Testis (tissue), 2 donors: ENCODE results near the gene COL23A1.

Experiments used
- POLR2A ChIP-seq: fragments of 450-650 bp; IDR thresholded peaks from one replicate; pipeline ENCODE4 v1.6.1; 2017; ENCODE audit warnings: antibody characterized with exemption, mild to moderate bottlenecking, moderate library complexity
- TF ChIP-seq, protein P1 (sequence below), 3 experiments: fragments of 450-650 bp in 2 of 3; fragments of 200-600 bp in 1 of 3; sonication (generic) in 1 of 3; IDR thresholded peaks; one replicate each; pipeline ENCODE4 v1.5.1; 2016 to 2019; ENCODE audit warnings: antibody characterized with exemption in 3 of 3, mild to moderate bottlenecking in 2 of 3, moderate library complexity in 1 of 3

DNA sequence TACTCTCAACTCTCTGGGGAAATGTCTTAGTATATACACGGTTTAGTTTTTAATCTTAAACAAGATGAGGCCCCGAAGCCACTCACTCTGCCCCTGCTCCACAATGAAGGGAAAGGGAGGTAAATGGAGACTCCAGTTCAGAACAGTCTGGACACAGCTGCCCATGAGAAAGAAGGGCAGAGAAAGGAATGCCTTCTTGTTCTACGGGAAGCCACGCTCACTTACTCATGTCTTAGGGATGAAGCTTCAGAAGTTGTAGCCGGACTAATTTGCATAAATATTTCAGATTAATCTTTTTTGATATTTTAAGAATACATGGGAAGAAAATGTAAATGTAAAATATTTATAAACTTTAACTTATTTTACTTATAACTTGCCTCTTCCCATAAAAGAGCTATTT, 94.0 kb downstream of the COL23A1 start:
- TF ChIP-seq, protein P1, sequence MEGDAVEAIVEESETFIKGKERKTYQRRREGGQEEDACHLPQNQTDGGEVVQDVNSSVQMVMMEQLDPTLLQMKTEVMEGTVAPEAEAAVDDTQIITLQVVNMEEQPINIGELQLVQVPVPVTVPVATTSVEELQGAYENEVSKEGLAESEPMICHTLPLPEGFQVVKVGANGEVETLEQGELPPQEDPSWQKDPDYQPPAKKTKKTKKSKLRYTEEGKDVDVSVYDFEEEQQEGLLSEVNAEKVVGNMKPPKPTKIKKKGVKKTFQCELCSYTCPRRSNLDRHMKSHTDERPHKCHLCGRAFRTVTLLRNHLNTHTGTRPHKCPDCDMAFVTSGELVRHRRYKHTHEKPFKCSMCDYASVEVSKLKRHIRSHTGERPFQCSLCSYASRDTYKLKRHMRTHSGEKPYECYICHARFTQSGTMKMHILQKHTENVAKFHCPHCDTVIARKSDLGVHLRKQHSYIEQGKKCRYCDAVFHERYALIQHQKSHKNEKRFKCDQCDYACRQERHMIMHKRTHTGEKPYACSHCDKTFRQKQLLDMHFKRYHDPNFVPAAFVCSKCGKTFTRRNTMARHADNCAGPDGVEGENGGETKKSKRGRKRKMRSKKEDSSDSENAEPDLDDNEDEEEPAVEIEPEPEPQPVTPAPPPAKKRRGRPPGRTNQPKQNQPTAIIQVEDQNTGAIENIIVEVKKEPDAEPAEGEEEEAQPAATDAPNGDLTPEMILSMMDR (IDR thresholded peaks at IDR 0.05), result no peak
- TF ChIP-seq POLR2A, result no peak
